Measurements from ENCODE around the gene PIAS4. TPM values are rescaled to one million over a fixed set of nuclear protein-coding genes. Genes with fewer than 3 reads are reported as not detected.

Gene PIAS4
- total and polyA plus RNA-seq, 2 of the 13 experiments (the other 11 are each of a cell fraction or from before 2014, with no cell fraction given) = 9.0 to 20.1 TPM

- peak; percentile 17; the same call in 1 of the 2 replicates for TF ChIP-seq CTCF (CRISPR knock-in tag; IDR thresholded peaks at IDR 0.05)
- TF ChIP-seq, protein P1, sequence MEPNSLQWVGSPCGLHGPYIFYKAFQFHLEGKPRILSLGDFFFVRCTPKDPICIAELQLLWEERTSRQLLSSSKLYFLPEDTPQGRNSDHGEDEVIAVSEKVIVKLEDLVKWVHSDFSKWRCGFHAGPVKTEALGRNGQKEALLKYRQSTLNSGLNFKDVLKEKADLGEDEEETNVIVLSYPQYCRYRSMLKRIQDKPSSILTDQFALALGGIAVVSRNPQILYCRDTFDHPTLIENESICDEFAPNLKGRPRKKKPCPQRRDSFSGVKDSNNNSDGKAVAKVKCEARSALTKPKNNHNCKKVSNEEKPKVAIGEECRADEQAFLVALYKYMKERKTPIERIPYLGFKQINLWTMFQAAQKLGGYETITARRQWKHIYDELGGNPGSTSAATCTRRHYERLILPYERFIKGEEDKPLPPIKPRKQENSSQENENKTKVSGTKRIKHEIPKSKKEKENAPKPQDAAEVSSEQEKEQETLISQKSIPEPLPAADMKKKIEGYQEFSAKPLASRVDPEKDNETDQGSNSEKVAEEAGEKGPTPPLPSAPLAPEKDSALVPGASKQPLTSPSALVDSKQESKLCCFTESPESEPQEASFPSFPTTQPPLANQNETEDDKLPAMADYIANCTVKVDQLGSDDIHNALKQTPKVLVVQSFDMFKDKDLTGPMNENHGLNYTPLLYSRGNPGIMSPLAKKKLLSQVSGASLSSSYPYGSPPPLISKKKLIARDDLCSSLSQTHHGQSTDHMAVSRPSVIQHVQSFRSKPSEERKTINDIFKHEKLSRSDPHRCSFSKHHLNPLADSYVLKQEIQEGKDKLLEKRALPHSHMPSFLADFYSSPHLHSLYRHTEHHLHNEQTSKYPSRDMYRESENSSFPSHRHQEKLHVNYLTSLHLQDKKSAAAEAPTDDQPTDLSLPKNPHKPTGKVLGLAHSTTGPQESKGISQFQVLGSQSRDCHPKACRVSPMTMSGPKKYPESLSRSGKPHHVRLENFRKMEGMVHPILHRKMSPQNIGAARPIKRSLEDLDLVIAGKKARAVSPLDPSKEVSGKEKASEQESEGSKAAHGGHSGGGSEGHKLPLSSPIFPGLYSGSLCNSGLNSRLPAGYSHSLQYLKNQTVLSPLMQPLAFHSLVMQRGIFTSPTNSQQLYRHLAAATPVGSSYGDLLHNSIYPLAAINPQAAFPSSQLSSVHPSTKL (CRISPR knock-in tag; IDR thresholded peaks at IDR 0.05) = 0 out of 2 replicates have a peak, but pooled peaks have one; percentile 8
- TF ChIP-seq ZNF232 (CRISPR knock-in tag; IDR thresholded peaks at IDR 0.05; ENCODE audit: borderline replicate concordance) = no peak
- TF ChIP-seq TGIF2 (CRISPR knock-in tag; IDR thresholded peaks at IDR 0.05) = no peak
- TF ChIP-seq, protein P2, sequence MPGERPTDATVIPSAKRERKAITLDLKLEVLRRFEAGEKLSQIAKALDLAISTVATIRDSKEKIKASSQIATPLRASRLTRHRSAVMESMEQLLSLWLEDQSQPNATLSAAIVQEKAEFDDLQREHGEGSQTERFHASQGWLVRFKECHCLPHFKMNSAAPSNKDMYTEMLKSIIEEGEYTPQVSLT (CRISPR knock-in tag; IDR thresholded peaks at IDR 0.05; ENCODE audit: borderline replicate concordance, low read depth) = no peak
- TF ChIP-seq NFYB (CRISPR knock-in tag; IDR thresholded peaks at IDR 0.05) = no peak
- TF ChIP-seq ATF1 (CRISPR knock-in tag; IDR thresholded peaks at IDR 0.05) = no peak
- no peak for TF ChIP-seq MED13 (CRISPR knock-in tag; IDR thresholded peaks at IDR 0.05)
- TF ChIP-seq THYN1 (CRISPR knock-in tag; IDR thresholded peaks at IDR 0.05; ENCODE audit: borderline replicate concordance, low read depth) = no peak
- no peak for TF ChIP-seq ZMAT3 (CRISPR knock-in tag; conservative IDR thresholded peaks at IDR 0.05)
- no peak for TF ChIP-seq ZNF335 (CRISPR knock-in tag; IDR thresholded peaks at IDR 0.05)
- TF ChIP-seq TBX2 (CRISPR knock-in tag; IDR thresholded peaks at IDR 0.05; ENCODE audit: borderline replicate concordance) = no peak
- TF ChIP-seq DBP (CRISPR knock-in tag; IDR thresholded peaks at IDR 0.05; ENCODE audit: not compliant biosample characterization) = no peak
- 0 out of 3 replicates have a peak, but pooled peaks have one; percentile 30 for TF ChIP-seq MXI1 (IDR thresholded peaks at IDR 0.05; ENCODE audit: borderline replicate concordance, low read depth, low read length)
- 0 out of 2 replicates have a peak, but pooled peaks have one; percentile 9 for TF ChIP-seq PCBP1 (IDR thresholded peaks at IDR 0.05; ENCODE audit: borderline replicate concordance, low read depth, low read length)
- TF ChIP-seq, protein P3, sequence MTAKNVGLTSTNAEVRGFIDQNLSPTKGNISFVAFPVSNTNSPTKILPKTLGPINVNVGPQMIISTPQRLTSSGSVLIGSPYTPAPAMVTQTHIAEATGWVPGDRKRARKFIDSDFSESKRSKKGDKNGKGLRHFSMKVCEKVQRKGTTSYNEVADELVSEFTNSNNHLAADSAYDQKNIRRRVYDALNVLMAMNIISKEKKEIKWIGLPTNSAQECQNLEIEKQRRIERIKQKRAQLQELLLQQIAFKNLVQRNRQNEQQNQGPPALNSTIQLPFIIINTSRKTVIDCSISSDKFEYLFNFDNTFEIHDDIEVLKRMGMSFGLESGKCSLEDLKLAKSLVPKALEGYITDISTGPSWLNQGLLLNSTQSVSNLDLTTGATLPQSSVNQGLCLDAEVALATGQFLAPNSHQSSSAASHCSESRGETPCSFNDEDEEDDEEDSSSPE (CRISPR knock-in tag; IDR thresholded peaks at IDR 0.05) = no peak
- no peak for TF ChIP-seq SMAD3 (CRISPR knock-in tag; IDR thresholded peaks at IDR 0.05)
- peak; percentile 25; the same call in 1 of the 2 replicates for TF ChIP-seq HOXA3 (CRISPR knock-in tag; IDR thresholded peaks at IDR 0.05)
- no peak for TF ChIP-seq ZNF343 (CRISPR knock-in tag; IDR thresholded peaks at IDR 0.05)
Measured at GRCh38 chr19:4066176-4066606, 58.7 kb downstream of the PIAS4 start (continued).

All from HepG2 (cell line).